HepG2 (cell line): ENCODE data around the gene ATP5F1E. TPM values are rescaled to one million over a fixed set of nuclear protein-coding genes. Genes with fewer than 3 reads are reported as not detected.
A peak's percentile ranks its signal among the peaks of the same experiment; 100 is the strongest.

Experiments used
- ATRX ChIP-seq: sonication (generic); formaldehyde crosslinking; IDR thresholded peaks from 2 replicates; pipeline ENCODE4 v1.4.0; 2020; ENCODE audit warnings: missing genetic modification reagents, borderline replicate concordance
- EZH2 ChIP-seq: conservative IDR thresholded peaks from 2 replicates; pipeline ENCODE4 v1.6.1; 2012; ENCODE audit warnings: mild to moderate bottlenecking, low read depth, low read length, moderate library complexity
- GFI1 ChIP-seq: sonication (generic); formaldehyde crosslinking; IDR thresholded peaks from 2 replicates; pipeline ENCODE4 v1.5.0; 2020; ENCODE audit warnings: missing genetic modification reagents, mild to moderate bottlenecking, borderline replicate concordance
- HOXA9 ChIP-seq: sonication (generic); formaldehyde crosslinking; IDR thresholded peaks from 2 replicates; pipeline ENCODE4 v1.8.1; 2022; ENCODE audit warnings: missing genetic modification reagents, mild to moderate bottlenecking, moderate library complexity, borderline replicate concordance
- HOXD1 ChIP-seq: sonication (generic); formaldehyde crosslinking; IDR thresholded peaks from 2 replicates; pipeline ENCODE4 v1.5.0; 2020; ENCODE audit warnings: missing genetic modification reagents
- MAFK ChIP-seq, 2 experiments: IDR thresholded peaks in 1 of 2; conservative IDR thresholded peaks in 1 of 2; 2 replicates each; pipeline ENCODE4 v1.6.1; 2011; ENCODE audit warnings: improper control_type of control experiment in 2 of 2, low read length in 2 of 2
- MTF2 ChIP-seq: sonication (generic); formaldehyde crosslinking; IDR thresholded peaks from 2 replicates; pipeline ENCODE4 v1.5.0; 2020; ENCODE audit warnings: missing genetic modification reagents, borderline replicate concordance
- RFX5 ChIP-seq: IDR thresholded peaks from 2 replicates; pipeline ENCODE4 v1.6.1; 2011; ENCODE audit warnings: low read depth, low read length, improper control_type of control experiment
- RFXAP ChIP-seq: sonication (generic); formaldehyde crosslinking; IDR thresholded peaks from 2 replicates; pipeline ENCODE4 v1.4.0; 2020; ENCODE audit warnings: missing genetic modification reagents, borderline replicate concordance
- SMAD1 ChIP-seq: sonication (generic); formaldehyde crosslinking; IDR thresholded peaks from 2 replicates; pipeline ENCODE4 v1.4.0; 2020; ENCODE audit warnings: missing genetic modification reagents, low read depth, mild to moderate bottlenecking, borderline replicate concordance
- SP2 ChIP-seq: sonication (generic); formaldehyde crosslinking; IDR thresholded peaks from 2 replicates; pipeline ENCODE4 v1.5.1; 2020; ENCODE audit warnings: mild to moderate bottlenecking, missing genetic modification reagents
- STAT5B ChIP-seq: sonication (generic); formaldehyde crosslinking; IDR thresholded peaks from 2 replicates; pipeline ENCODE4 v1.4.0; 2020; ENCODE audit warnings: missing genetic modification reagents
- ZBTB34 ChIP-seq: sonication (generic); formaldehyde crosslinking; IDR thresholded peaks from 2 replicates; pipeline ENCODE4 v1.8.0; 2022; ENCODE audit warnings: mild to moderate bottlenecking, missing genetic modification reagents
- ZBTB42 ChIP-seq: sonication (generic); formaldehyde crosslinking; IDR thresholded peaks from 2 replicates; pipeline ENCODE4 v1.5.0; 2020; ENCODE audit warnings: mild to moderate bottlenecking, missing genetic modification reagents
- ZNF44 ChIP-seq: sonication (generic); formaldehyde crosslinking; IDR thresholded peaks from 2 replicates; pipeline ENCODE4 v1.5.1; 2020; ENCODE audit warnings: mild to moderate bottlenecking, missing genetic modification reagents
- ZNF441 ChIP-seq: sonication (generic); formaldehyde crosslinking; IDR thresholded peaks from 2 replicates; pipeline ENCODE4 v1.7.0; 2021; ENCODE audit warnings: missing genetic modification reagents, borderline replicate concordance
- ZNF567 ChIP-seq: sonication (generic); formaldehyde crosslinking; IDR thresholded peaks from 2 replicates; pipeline ENCODE4 v1.8.1; 2023; ENCODE audit warnings: mild to moderate bottlenecking, missing genetic modification reagents, borderline replicate concordance
- ZNF660 ChIP-seq: sonication (generic); formaldehyde crosslinking; IDR thresholded peaks from 2 replicates; pipeline ENCODE4 v1.5.1; 2020; ENCODE audit warnings: mild to moderate bottlenecking, low read depth, missing genetic modification reagents, borderline replicate concordance
- polyA plus RNA-seq, 8 experiments: library from polyadenylated mRNA; depleted of rRNA in 3 of 8; stranded (reverse) in 7 of 8; unstranded in 1 of 8; fragments of >200 nt; fragmentation: Illumina TruSeq in 4 of 8; extraction: Trizol in 4 of 8; gene quantifications; 2 replicates each; pipeline versions ENCODE4 v1.2.1 to v1.2.3, GENCODE V29; 2011 to 2016; ENCODE audit warnings: low read depth in 4 of 8, missing spikeins in 1 of 8, mixed read lengths in 1 of 8; ENCODE audit not compliant: insufficient read depth in 1 of 8
- total RNA-seq, 5 experiments: library from RNA; depleted of rRNA; stranded (reverse); fragments of >200 nt; fragmentation: Illumina TruSeq; extraction: Trizol; gene quantifications; 2 replicates each; pipeline ENCODE4 v1.2.3, GENCODE V29; 2016; ENCODE audit warnings: low read depth in 1 of 5
- TF ChIP-seq, protein P1 (sequence below): sonication (generic); formaldehyde crosslinking; IDR thresholded peaks from 2 replicates; pipeline ENCODE4 v1.5.0; 2020; ENCODE audit warnings: mild to moderate bottlenecking, missing genetic modification reagents, borderline replicate concordance
- TF ChIP-seq, protein P2 (sequence below): sonication (generic); formaldehyde crosslinking; IDR thresholded peaks from 2 replicates; pipeline ENCODE4 v1.4.0; 2020; ENCODE audit warnings: low read depth, mild to moderate bottlenecking, missing genetic modification reagents
- TF ChIP-seq, protein P3 (sequence below): sonication (generic); formaldehyde crosslinking; IDR thresholded peaks from 2 replicates; pipeline ENCODE4 v1.4.0; 2020; ENCODE audit warnings: mild to moderate bottlenecking, low read depth, missing genetic modification reagents

ATP5F1E gene
- total and polyA plus RNA-seq, 2 of the 13 experiments (the other 11 are each of a cell fraction or from before 2014, with no cell fraction given) = 121 to 134 TPM

DNA sequence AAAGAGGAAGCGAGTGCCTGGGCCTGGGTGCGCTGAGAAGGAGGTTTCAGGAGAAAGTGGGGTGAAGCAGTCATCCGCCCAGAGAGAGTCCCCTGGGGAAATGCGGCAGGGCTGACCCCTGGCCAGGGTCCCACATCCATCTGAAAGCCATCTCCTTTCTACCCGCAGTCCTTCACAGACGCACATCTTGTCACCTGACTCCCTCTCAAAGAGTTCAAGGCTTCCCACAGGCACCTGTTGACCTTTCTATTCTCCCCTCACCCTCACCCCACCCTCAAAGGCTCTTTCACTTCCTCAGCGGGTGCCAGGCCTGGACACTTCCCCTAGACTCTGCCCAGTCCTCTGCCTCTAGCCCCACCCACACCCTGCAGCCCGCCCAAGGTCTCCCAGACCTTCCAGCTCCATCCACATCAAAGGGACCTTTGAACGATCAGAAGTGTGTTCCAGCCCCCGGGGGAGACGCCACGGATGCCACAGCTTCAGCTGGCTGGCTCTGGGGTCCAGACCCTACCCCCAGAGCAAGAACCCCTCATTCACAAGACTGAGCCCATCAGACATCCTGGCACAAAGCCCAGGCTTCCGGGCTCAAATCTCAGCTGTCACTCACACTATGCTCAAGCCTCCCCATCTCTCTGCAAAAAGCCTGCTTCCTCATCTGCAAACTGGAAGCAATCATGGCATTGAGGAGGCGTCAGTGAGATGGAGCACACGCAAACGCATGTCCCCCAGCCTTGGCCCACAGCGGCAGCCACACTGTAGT, 27.2 kb downstream of the ATP5F1E start (continued):
- TF ChIP-seq MTF2 (CRISPR knock-in tag) (no peak), ZBTB42 (CRISPR knock-in tag) (no peak), EZH2 (no peak), ZNF441 (CRISPR knock-in tag) (no peak), ZNF44 (CRISPR knock-in tag) (no peak), ZNF567 (no peak), RFXAP (CRISPR knock-in tag) (no peak), ZBTB34 (CRISPR knock-in tag) (no peak), MAFK (conservative IDR thresholded peaks at IDR 0.05 in 1 of 2, IDR thresholded peaks at IDR 0.05 in 1 of 2; ENCODE audit: low read length in 2 of 2) (no peak), SMAD1 (CRISPR knock-in tag) (0 out of 2 replicates have a peak, but pooled peaks have one; percentile 22), GFI1 (CRISPR knock-in tag) (peak; percentile 97), STAT5B (CRISPR knock-in tag) (no peak), ATRX (CRISPR knock-in tag) (no peak), RFX5 (no peak), HOXD1 (CRISPR knock-in tag) (no peak), HOXA9 (CRISPR knock-in tag) (no peak), ZNF660 (CRISPR knock-in tag) (no peak), SP2 (CRISPR knock-in tag) (no peak)
- TF ChIP-seq, protein P1, sequence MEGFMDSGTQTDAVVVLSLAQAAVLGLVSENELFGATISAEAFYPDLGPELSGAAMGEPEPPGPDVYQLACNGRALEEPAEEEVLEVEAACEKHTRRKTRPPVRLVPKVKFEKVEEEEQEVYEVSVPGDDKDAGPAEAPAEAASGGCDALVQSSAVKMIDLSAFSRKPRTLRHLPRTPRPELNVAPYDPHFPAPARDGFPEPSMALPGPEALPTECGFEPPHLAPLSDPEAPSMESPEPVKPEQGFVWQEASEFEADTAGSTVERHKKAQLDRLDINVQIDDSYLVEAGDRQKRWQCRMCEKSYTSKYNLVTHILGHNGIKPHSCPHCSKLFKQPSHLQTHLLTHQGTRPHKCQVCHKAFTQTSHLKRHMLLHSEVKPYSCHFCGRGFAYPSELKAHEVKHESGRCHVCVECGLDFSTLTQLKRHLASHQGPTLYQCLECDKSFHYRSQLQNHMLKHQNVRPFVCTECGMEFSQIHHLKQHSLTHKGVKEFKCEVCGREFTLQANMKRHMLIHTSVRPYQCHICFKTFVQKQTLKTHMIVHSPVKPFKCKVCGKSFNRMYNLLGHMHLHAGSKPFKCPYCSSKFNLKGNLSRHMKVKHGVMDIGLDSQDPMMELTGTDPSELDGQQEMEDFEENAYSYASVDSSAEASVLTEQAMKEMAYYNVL (CRISPR knock-in tag) = peak; percentile 28; the same call in 1 of the 2 replicates
- TF ChIP-seq, protein P2, sequence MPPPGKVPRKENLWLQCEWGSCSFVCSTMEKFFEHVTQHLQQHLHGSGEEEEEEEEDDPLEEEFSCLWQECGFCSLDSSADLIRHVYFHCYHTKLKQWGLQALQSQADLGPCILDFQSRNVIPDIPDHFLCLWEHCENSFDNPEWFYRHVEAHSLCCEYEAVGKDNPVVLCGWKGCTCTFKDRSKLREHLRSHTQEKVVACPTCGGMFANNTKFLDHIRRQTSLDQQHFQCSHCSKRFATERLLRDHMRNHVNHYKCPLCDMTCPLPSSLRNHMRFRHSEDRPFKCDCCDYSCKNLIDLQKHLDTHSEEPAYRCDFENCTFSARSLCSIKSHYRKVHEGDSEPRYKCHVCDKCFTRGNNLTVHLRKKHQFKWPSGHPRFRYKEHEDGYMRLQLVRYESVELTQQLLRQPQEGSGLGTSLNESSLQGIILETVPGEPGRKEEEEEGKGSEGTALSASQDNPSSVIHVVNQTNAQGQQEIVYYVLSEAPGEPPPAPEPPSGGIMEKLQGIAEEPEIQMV (CRISPR knock-in tag) = no peak
- TF ChIP-seq, protein P3, sequence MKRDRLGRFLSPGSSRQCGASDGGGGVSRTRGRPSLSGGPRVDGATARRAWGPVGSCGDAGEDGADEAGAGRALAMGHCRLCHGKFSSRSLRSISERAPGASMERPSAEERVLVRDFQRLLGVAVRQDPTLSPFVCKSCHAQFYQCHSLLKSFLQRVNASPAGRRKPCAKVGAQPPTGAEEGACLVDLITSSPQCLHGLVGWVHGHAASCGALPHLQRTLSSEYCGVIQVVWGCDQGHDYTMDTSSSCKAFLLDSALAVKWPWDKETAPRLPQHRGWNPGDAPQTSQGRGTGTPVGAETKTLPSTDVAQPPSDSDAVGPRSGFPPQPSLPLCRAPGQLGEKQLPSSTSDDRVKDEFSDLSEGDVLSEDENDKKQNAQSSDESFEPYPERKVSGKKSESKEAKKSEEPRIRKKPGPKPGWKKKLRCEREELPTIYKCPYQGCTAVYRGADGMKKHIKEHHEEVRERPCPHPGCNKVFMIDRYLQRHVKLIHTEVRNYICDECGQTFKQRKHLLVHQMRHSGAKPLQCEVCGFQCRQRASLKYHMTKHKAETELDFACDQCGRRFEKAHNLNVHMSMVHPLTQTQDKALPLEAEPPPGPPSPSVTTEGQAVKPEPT = peak; percentile 20; the same call in 1 of the 2 replicates
